DOHH2 (cell line): ENCODE measurements around the gene RAPGEF1.

Experiments used
- H3F3A ChIP-seq: fragments of 200-600 bp; sonication (generic), shearing (Covaris generic); 2 replicates; pipeline ENCODE4 v1.6.0; 2016; ENCODE audit warnings: antibody characterized with exemption, mild to moderate bottlenecking; ENCODE audit not compliant: control insufficient read depth, insufficient read depth
- H3K27ac ChIP-seq: fragments of 200-600 bp; sonication (generic); 2 replicates; pipeline ENCODE4 v1.5.1; 2014; ENCODE audit warnings: low read depth, mild to moderate bottlenecking, low read length, moderate library complexity
- H3K27me3 ChIP-seq: fragments of 200-600 bp; sonication (generic); 2 replicates; pipeline ENCODE4 v1.6.1; 2014; ENCODE audit warnings: mild to moderate bottlenecking, low read length, mixed read lengths; ENCODE audit not compliant: control insufficient read depth
- H3K36me3 ChIP-seq: fragments of 200-600 bp; sonication (generic); 2 replicates; pipeline ENCODE4 v1.6.1; 2014; ENCODE audit warnings: mild to moderate bottlenecking, low read length, moderate library complexity, mixed read lengths; ENCODE audit not compliant: control insufficient read depth
- H3K4me1 ChIP-seq: fragments of 200-600 bp; sonication (generic); 2 replicates; pipeline ENCODE4 v1.6.1; 2014; ENCODE audit warnings: mild to moderate bottlenecking, low read length, mixed read lengths; ENCODE audit not compliant: control insufficient read depth
- H3K4me2 ChIP-seq: fragments of 200-600 bp; sonication (generic); 2 replicates; pipeline ENCODE4 v1.6.0; 2014; ENCODE audit warnings: mild to moderate bottlenecking, low read length, moderate library complexity
- H3K4me3 ChIP-seq: fragments of 200-600 bp; sonication (generic); 2 replicates; pipeline ENCODE4 v1.5.1; 2014; ENCODE audit warnings: mild to moderate bottlenecking, low read length, mixed read lengths
- H3K79me2 ChIP-seq: fragments of 200-600 bp; sonication (generic); 2 replicates; pipeline ENCODE4 v1.6.1; 2014; ENCODE audit warnings: mild to moderate bottlenecking, low read length, mixed read lengths; ENCODE audit not compliant: control insufficient read depth
- H3K9me2 ChIP-seq: fragments of 200-600 bp; sonication (generic); replicated peaks from 2 replicates; pipeline ENCODE4 v1.6.1; 2014; ENCODE audit warnings: mild to moderate bottlenecking, low read length, mixed read lengths; ENCODE audit not compliant: control insufficient read depth
- H3K9me3 ChIP-seq: fragments of 200-600 bp; sonication (generic); 2 replicates; pipeline ENCODE4 v1.6.1; 2014; ENCODE audit warnings: antibody characterized with exemption, low read length, mixed read lengths; ENCODE audit not compliant: control insufficient read depth, insufficient read depth
- H4K20me1 ChIP-seq: fragments of 200-600 bp; sonication (generic); 2 replicates; pipeline ENCODE4 v1.6.0; 2014; ENCODE audit warnings: low read depth, mild to moderate bottlenecking, antibody characterized with exemption, low read length, moderate library complexity; ENCODE audit not compliant: control insufficient read depth, insufficient read depth
- CTCF ChIP-seq: fragments of 200-600 bp; sonication (generic); IDR thresholded peaks from one replicate; pipeline ENCODE4 v1.5.1; 2014; ENCODE audit warnings: antibody characterized with exemption, mild to moderate bottlenecking, low read depth, low read length; ENCODE audit not compliant: poor library complexity, severe bottlenecking
- EZH2phosphoT487 ChIP-seq: fragments of 200-600 bp; sonication (generic); IDR thresholded peaks from 2 replicates; pipeline ENCODE4 v1.6.1; 2017; ENCODE audit warnings: borderline replicate concordance, mild to moderate bottlenecking, antibody characterized with exemption, low read length, moderate library complexity, mixed read lengths

The RAPGEF1 gene

GRCh38 chr9:131612851-131613250, 127.0 kb downstream of the RAPGEF1 start:
- no peaks in the 10 kb centered on the region for H3K9me3 ChIP-seq
- H3K27ac ChIP-seq, result no peak overlapping the region
- H3K27me3 ChIP-seq, result no peaks in the 10 kb centered on the region
- peaks cover 34% of the 10 kb centered on the region for H3K36me3 ChIP-seq
- no peaks in the 10 kb centered on the region for H3K9me2 ChIP-seq
- H3K79me2 ChIP-seq, result no peaks in the 10 kb centered on the region
- no peaks in the 10 kb centered on the region; the same call in 1 of the 2 replicates for H4K20me1 ChIP-seq
- H3K4me3 ChIP-seq, result no peak overlapping the region
- no peaks in the 10 kb centered on the region for H3K4me1 ChIP-seq
- TF ChIP-seq CTCF (no peak), EZH2phosphoT487 (no peak)
- no peaks in the 10 kb centered on the region; the same call in 1 of the 2 replicates for H3F3A ChIP-seq
- H3K4me2 ChIP-seq, result no peak overlapping the region

- H3K36me3 ChIP-seq, result peaks cover 26% of the 10 kb centered on the region
- H4K20me1 ChIP-seq, result no peaks in the 10 kb centered on the region; the same call in 1 of the 2 replicates
- no peaks in the 10 kb centered on the region for H3K79me2 ChIP-seq
Measured at GRCh38 chr9:131611586-131612315, 128.1 kb downstream of the RAPGEF1 start.

GRCh38 chr9:131610231-131610761, 129.6 kb downstream of the RAPGEF1 start:
- H3K4me1 ChIP-seq, result no peaks in the 10 kb centered on the region

More at GRCh38 chr9:131611586-131612315, 128.1 kb downstream of the RAPGEF1 start:
- Histone ChIP-seq H3K4me2 (no peak overlapping the region), H3K27me3 (no peaks in the 10 kb centered on the region), H3K9me2 (no peaks in the 10 kb centered on the region), H3K27ac (no peak overlapping the region), H3K9me3 (no peaks in the 10 kb centered on the region), H3K4me1 (no peaks in the 10 kb centered on the region), H3K4me3 (no peak overlapping the region), H3F3A (no peaks in the 10 kb centered on the region; the same call in 1 of the 2 replicates)
- TF ChIP-seq EZH2phosphoT487 (no peak), CTCF (no peak)

More at GRCh38 chr9:131610231-131610761, 129.6 kb downstream of the RAPGEF1 start:
- H3K4me3 ChIP-seq, result no peak overlapping the region
- H3K27ac ChIP-seq, result no peak overlapping the region
- no peak overlapping the region for H3K4me2 ChIP-seq
- H3K9me3 ChIP-seq, result no peaks in the 10 kb centered on the region
- H3F3A ChIP-seq, result no peaks in the 10 kb centered on the region; the same call in 1 of the 2 replicates
- peaks cover 20% of the 10 kb centered on the region for H3K36me3 ChIP-seq
- no peaks in the 10 kb centered on the region; the same call in 1 of the 2 replicates for H4K20me1 ChIP-seq
- H3K79me2 ChIP-seq, result no peaks in the 10 kb centered on the region
- no peaks in the 10 kb centered on the region for H3K9me2 ChIP-seq
- no peaks in the 10 kb centered on the region for H3K27me3 ChIP-seq
- TF ChIP-seq CTCF (no peak), EZH2phosphoT487 (no peak)
